Measurements from ENCODE around the gene JUND. TPM values are rescaled to one million over a fixed set of nuclear protein-coding genes. Genes with fewer than 3 reads are reported as not detected.

Gene JUND
- total and polyA plus RNA-seq, 2 experiments from 2014 or later: 40.0 to 181 TPM

DNA sequence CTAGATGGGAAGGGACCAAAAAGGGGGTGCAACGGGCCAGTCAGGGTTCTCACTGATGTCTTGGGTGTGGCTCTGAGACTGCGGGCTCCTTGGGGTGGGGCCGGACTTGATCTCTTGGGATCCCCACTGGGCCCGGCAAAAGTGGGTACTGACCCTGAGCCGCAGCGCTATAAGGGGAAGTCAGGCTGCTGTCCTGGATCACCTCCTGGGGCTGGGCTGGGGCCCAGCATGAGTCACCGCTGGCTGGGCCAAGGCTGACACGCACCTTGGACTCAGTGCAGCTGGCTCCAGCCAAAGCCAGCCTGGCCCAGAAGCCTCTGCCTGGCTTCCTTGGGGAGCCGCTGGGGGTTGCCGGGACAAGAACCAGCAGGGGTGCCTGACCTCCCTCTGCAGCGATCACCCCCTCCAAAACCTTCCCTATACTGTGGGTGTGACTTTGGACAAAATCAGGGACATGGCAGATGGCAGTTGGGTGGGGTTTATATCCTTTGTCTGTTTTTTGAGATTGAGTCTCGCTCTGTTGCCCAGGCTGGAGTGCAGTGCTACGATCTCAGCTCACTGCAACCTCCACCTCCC lies 6.6 kb downstream of the JUND start (continued):
- TF ChIP-seq, protein P1, sequence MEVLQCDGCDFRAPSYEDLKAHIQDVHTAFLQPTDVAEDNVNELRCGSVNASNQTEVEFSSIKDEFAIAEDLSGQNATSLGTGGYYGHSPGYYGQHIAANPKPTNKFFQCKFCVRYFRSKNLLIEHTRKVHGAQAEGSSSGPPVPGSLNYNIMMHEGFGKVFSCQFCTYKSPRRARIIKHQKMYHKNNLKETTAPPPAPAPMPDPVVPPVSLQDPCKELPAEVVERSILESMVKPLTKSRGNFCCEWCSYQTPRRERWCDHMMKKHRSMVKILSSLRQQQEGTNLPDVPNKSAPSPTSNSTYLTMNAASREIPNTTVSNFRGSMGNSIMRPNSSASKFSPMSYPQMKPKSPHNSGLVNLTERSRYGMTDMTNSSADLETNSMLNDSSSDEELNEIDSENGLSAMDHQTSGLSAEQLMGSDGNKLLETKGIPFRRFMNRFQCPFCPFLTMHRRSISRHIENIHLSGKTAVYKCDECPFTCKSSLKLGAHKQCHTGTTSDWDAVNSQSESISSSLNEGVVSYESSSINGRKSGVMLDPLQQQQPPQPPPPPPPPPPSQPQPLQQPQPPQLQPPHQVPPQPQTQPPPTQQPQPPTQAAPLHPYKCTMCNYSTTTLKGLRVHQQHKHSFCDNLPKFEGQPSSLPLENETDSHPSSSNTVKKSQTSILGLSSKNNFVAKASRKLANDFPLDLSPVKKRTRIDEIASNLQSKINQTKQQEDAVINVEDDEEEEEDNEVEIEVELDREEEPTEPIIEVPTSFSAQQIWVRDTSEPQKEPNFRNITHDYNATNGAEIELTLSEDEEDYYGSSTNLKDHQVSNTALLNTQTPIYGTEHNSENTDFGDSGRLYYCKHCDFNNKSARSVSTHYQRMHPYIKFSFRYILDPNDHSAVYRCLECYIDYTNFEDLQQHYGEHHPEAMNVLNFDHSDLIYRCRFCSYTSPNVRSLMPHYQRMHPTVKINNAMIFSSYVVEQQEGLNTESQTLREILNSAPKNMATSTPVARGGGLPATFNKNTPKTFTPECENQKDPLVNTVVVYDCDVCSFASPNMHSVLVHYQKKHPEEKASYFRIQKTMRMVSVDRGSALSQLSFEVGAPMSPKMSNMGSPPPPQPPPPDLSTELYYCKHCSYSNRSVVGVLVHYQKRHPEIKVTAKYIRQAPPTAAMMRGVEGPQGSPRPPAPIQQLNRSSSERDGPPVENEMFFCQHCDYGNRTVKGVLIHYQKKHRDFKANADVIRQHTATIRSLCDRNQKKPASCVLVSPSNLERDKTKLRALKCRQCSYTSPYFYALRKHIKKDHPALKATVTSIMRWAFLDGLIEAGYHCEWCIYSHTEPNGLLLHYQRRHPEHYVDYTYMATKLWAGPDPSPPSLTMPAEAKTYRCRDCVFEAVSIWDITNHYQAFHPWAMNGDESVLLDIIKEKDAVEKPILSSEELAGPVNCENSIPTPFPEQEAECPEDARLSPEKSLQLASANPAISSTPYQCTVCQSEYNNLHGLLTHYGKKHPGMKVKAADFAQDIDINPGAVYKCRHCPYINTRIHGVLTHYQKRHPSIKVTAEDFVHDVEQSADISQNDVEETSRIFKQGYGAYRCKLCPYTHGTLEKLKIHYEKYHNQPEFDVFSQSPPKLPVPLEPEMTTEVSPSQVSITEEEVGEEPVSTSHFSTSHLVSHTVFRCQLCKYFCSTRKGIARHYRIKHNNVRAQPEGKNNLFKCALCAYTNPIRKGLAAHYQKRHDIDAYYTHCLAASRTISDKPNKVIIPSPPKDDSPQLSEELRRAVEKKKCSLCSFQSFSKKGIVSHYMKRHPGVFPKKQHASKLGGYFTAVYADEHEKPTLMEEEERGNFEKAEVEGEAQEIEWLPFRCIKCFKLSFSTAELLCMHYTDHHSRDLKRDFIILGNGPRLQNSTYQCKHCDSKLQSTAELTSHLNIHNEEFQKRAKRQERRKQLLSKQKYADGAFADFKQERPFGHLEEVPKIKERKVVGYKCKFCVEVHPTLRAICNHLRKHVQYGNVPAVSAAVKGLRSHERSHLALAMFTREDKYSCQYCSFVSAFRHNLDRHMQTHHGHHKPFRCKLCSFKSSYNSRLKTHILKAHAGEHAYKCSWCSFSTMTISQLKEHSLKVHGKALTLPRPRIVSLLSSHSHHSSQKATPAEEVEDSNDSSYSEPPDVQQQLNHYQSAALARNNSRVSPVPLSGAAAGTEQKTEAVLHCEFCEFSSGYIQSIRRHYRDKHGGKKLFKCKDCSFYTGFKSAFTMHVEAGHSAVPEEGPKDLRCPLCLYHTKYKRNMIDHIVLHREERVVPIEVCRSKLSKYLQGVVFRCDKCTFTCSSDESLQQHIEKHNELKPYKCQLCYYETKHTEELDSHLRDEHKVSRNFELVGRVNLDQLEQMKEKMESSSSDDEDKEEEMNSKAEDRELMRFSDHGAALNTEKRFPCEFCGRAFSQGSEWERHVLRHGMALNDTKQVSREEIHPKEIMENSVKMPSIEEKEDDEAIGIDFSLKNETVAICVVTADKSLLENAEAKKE (CRISPR knock-in tag; IDR thresholded peaks at IDR 0.05): no peak
- TF ChIP-seq CREB1 (CRISPR knock-in tag; IDR thresholded peaks at IDR 0.05; ENCODE audit: low read depth) (no peak), EZH2phosphoT487 (IDR thresholded peaks at IDR 0.05; ENCODE audit: unreplicated experiment) (no peak), NANOG (IDR thresholded peaks at IDR 0.05; ENCODE audit: borderline replicate concordance) (no peak)
- TF ChIP-seq, protein P2, sequence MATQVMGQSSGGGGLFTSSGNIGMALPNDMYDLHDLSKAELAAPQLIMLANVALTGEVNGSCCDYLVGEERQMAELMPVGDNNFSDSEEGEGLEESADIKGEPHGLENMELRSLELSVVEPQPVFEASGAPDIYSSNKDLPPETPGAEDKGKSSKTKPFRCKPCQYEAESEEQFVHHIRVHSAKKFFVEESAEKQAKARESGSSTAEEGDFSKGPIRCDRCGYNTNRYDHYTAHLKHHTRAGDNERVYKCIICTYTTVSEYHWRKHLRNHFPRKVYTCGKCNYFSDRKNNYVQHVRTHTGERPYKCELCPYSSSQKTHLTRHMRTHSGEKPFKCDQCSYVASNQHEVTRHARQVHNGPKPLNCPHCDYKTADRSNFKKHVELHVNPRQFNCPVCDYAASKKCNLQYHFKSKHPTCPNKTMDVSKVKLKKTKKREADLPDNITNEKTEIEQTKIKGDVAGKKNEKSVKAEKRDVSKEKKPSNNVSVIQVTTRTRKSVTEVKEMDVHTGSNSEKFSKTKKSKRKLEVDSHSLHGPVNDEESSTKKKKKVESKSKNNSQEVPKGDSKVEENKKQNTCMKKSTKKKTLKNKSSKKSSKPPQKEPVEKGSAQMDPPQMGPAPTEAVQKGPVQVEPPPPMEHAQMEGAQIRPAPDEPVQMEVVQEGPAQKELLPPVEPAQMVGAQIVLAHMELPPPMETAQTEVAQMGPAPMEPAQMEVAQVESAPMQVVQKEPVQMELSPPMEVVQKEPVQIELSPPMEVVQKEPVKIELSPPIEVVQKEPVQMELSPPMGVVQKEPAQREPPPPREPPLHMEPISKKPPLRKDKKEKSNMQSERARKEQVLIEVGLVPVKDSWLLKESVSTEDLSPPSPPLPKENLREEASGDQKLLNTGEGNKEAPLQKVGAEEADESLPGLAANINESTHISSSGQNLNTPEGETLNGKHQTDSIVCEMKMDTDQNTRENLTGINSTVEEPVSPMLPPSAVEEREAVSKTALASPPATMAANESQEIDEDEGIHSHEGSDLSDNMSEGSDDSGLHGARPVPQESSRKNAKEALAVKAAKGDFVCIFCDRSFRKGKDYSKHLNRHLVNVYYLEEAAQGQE (IDR thresholded peaks at IDR 0.05; ENCODE audit: unreplicated experiment): no peak
